A549 (cell line): Measurements from ENCODE around the gene NTM. TPM values are rescaled to one million over a fixed set of nuclear protein-coding genes. Genes with fewer than 3 reads are reported as not detected.

Source experiments
- ATAC-seq, 2 experiments: fragments of 200-7000 bp in 1 of 2; fragments of >200 bp in 1 of 2; cut with Nextera tagmentation in 1 of 2; cut with Tn5 transposase in 1 of 2; 3 replicates each; pipeline versions ENCODE4 v1.8.0 to v1.9.1; 2018 to 2020; ENCODE audit warnings: mild to moderate bottlenecking in 1 of 2, moderate library complexity in 1 of 2
- CTCF ChIA-PET: fragments of 300-600 bp; sonication (Branson Sonifier 250); formaldehyde crosslinking; extraction: SDS; loops from one replicate; lab custom pipeline; 2021; ENCODE audit warnings: antibody characterized with exemption, inconsistent platforms; lab: Yijun Ruan, JAX
- POLR2A ChIA-PET: fragments of 350-600 bp; formaldehyde crosslinking; extraction: SDS; loops from one replicate; lab custom pipeline; 2021; ENCODE audit warnings: antibody characterized with exemption, inconsistent platforms; lab: Yijun Ruan, JAX
- DNase-seq, 2 experiments: peaks; one replicate each; pipeline versions ENCODE4 v3.0.0 to v3.0.0-alpha.2; 2011 to 2016; ENCODE audit warnings: low read depth in 1 of 2, low spot score in 1 of 2
- FAIRE-seq: peaks from 2 replicates; lab custom pipeline; 2011; peaks lifted over from hg19 to GRCh38; lab: Jason Lieb, UNC
- H3K27ac ChIP-seq, 2 experiments: fragments of >200 bp; sonication (Bioruptor Twin); formaldehyde crosslinking; 3 replicates each; pipeline ENCODE4 v1.5.1; 2016 to 2017
- H3K4me1 ChIP-seq: fragments of >200 bp; sonication (Bioruptor Twin); formaldehyde crosslinking; 3 replicates; pipeline ENCODE4 v1.6.1; 2016
- H3K4me2 ChIP-seq: fragments of >200 bp; sonication (Bioruptor Twin); formaldehyde crosslinking; 3 replicates; pipeline ENCODE4 v1.6.1; 2016
- H3K4me3 ChIP-seq: fragments of >200 bp; sonication (Bioruptor Twin); formaldehyde crosslinking; 3 replicates; pipeline ENCODE4 v1.5.1; 2016
- H3K9me3 ChIP-seq: fragments of >200 bp; sonication (Bioruptor Twin); formaldehyde crosslinking; 3 replicates; pipeline ENCODE4 v1.6.1; 2016
- BHLHE40 ChIP-seq: IDR thresholded peaks from 2 replicates; pipeline ENCODE4 v1.6.1; 2012; ENCODE audit warnings: low read depth, low read length, inconsistent platforms
- CBX2 ChIP-seq: fragments of 200-600 bp; sonication (generic); IDR thresholded peaks from 2 replicates; pipeline ENCODE4 v1.6.1; 2016; ENCODE audit warnings: low read depth, mild to moderate bottlenecking, borderline replicate concordance
- CBX8 ChIP-seq: fragments of 200-600 bp; sonication (generic); IDR thresholded peaks from 2 replicates; pipeline ENCODE4 v1.6.1; 2016
- EHMT2 ChIP-seq: fragments of 200-600 bp; sonication (generic); IDR thresholded peaks from 2 replicates; pipeline ENCODE4 v1.6.1; 2016; ENCODE audit warnings: antibody characterized with exemption, low read depth, mild to moderate bottlenecking, moderate library complexity
- FOSL2 ChIP-seq, 2 experiments: fragments of 450-650 bp in 1 of 2; fragments of >200 bp in 1 of 2; sonication (Bioruptor Twin) in 1 of 2; formaldehyde crosslinking; IDR thresholded peaks; 2 replicates each; pipeline versions ENCODE4 v1.5.0 to v1.6.1; 2016 to 2020; ENCODE audit warnings: mild to moderate bottlenecking in 1 of 2, moderate library complexity in 1 of 2
- FOXS1 ChIP-seq: fragments of 250-450 bp; sonication (Bioruptor Pico); IDR thresholded peaks from 2 replicates; pipeline ENCODE4 v1.5.0; 2020; ENCODE audit warnings: mild to moderate bottlenecking, moderate library complexity
- HDAC2 ChIP-seq: fragments of 200-600 bp; sonication (generic); IDR thresholded peaks from 2 replicates; pipeline ENCODE4 v1.6.1; 2016
- HEYL ChIP-seq: fragments of 250-450 bp; sonication (Bioruptor Pico); IDR thresholded peaks from 2 replicates; pipeline ENCODE4 v1.8.0; 2021; ENCODE audit warnings: mild to moderate bottlenecking, moderate library complexity
- HOXA7 ChIP-seq: fragments of 250-450 bp; sonication (Bioruptor Pico); IDR thresholded peaks from 2 replicates; pipeline ENCODE4 v1.5.0; 2020; ENCODE audit warnings: mild to moderate bottlenecking, moderate library complexity
- KDM1A ChIP-seq: fragments of 200-600 bp; sonication (generic); IDR thresholded peaks from 2 replicates; pipeline ENCODE4 v1.6.1; 2016; ENCODE audit warnings: low read depth, mild to moderate bottlenecking
- KDM5A ChIP-seq: fragments of 200-600 bp; sonication (generic); IDR thresholded peaks from 2 replicates; pipeline ENCODE4 v1.6.1; 2016; ENCODE audit warnings: antibody characterized with exemption, mild to moderate bottlenecking
- MYC ChIP-seq: IDR thresholded peaks from 2 replicates; pipeline ENCODE4 v1.6.1; 2012; ENCODE audit warnings: mild to moderate bottlenecking, inconsistent platforms, low read length, improper control_type of control experiment, borderline replicate concordance
- NR3C1 ChIP-seq: fragments of >200 bp; sonication (Bioruptor Twin); formaldehyde crosslinking; IDR thresholded peaks from 3 replicates; pipeline ENCODE4 v1.6.1; 2017
- PHF8 ChIP-seq: fragments of 200-600 bp; sonication (generic); IDR thresholded peaks from 2 replicates; pipeline ENCODE4 v1.6.1; 2016; ENCODE audit warnings: low read depth, mild to moderate bottlenecking, antibody characterized with exemption, moderate library complexity, borderline replicate concordance
- POLR2AphosphoS2 ChIP-seq: conservative IDR thresholded peaks from 2 replicates; pipeline ENCODE4 v1.6.1; 2012; ENCODE audit warnings: low read length, improper control_type of control experiment, inconsistent platforms
- RAD21 ChIP-seq, 2 experiments: fragments of >200 bp in 1 of 2; sonication (Bioruptor Twin) in 1 of 2; formaldehyde crosslinking in 1 of 2; IDR thresholded peaks in 1 of 2; conservative IDR thresholded peaks in 1 of 2; 2 replicates in 1 of 2; 3 replicates in 1 of 2; pipeline ENCODE4 v1.6.1; 2012 to 2018; ENCODE audit warnings: inconsistent platforms in 1 of 2
- RARB ChIP-seq: fragments of 250-450 bp; sonication (Bioruptor Pico); IDR thresholded peaks from 2 replicates; pipeline ENCODE4 v1.8.0; 2021; ENCODE audit warnings: mild to moderate bottlenecking, moderate library complexity
- RCOR1 ChIP-seq: fragments of 150-350 bp; IDR thresholded peaks from 2 replicates; pipeline ENCODE4 v1.6.1; 2014; ENCODE audit warnings: antibody characterized with exemption, low read length, low read depth
- RFX5 ChIP-seq: fragments of 450-650 bp; IDR thresholded peaks from 2 replicates; pipeline ENCODE4 v1.7.1; 2014; ENCODE audit warnings: antibody characterized with exemption, mild to moderate bottlenecking, moderate library complexity
- SMC3 ChIP-seq: fragments of >200 bp; sonication (Bioruptor Twin); formaldehyde crosslinking; IDR thresholded peaks from 3 replicates; pipeline ENCODE4 v1.6.1; 2018; ENCODE audit warnings: inconsistent platforms
- SREBF2 ChIP-seq: fragments of 450-650 bp; IDR thresholded peaks from 2 replicates; pipeline ENCODE4 v1.6.1; 2014; ENCODE audit warnings: mild to moderate bottlenecking, moderate library complexity
- ZC3H11A ChIP-seq: fragments of 450-650 bp; IDR thresholded peaks from 2 replicates; pipeline ENCODE4 v1.6.1; 2014; ENCODE audit warnings: antibody characterized with exemption, mild to moderate bottlenecking
- ZNF302 ChIP-seq: fragments of 250-450 bp; sonication (Bioruptor Pico); IDR thresholded peaks from 2 replicates; pipeline ENCODE4 v1.9.0; 2021; ENCODE audit warnings: inconsistent platforms, mild to moderate bottlenecking, moderate library complexity
- WGBS: methylation state at CpG from one replicate; pipeline ENCODE4 v1.1.6; 2017; ENCODE audit errors: missing lambda C conversion rate; 5-methylcytosine and 5-hydroxymethylcytosine counted together
- polyA plus RNA-seq, 4 experiments: library from polyadenylated mRNA; depleted of rRNA in 3 of 4; stranded (reverse); fragments of >200 nt; fragmentation: RNase III in 1 of 4; extraction: RNeasy Plus Mini Kit Qiagen cat#74134 plus additional on column Dnase treatment in 1 of 4; gene quantifications; 2 replicates in 3 of 4; 3 replicates in 1 of 4; pipeline ENCODE4 v1.2.3, GENCODE V29; 2011 to 2017
- TF ChIP-seq, protein P1 (sequence below): fragments of 250-450 bp; sonication (Bioruptor Pico); IDR thresholded peaks from 2 replicates; pipeline ENCODE4 v1.5.0; 2020; ENCODE audit warnings: low read depth, mild to moderate bottlenecking, moderate library complexity
- TF ChIP-seq, protein P2 (sequence below): IDR thresholded peaks from 2 replicates; pipeline ENCODE4 v1.6.1; 2012; ENCODE audit warnings: low read depth, borderline replicate concordance
- TF ChIP-seq, protein P3 (sequence below): fragments of >200 bp; sonication (Bioruptor Twin); formaldehyde crosslinking; IDR thresholded peaks from 2 replicates; pipeline ENCODE4 v1.6.1; 2016
- TF ChIP-seq, protein P4 (sequence below): fragments of 450-650 bp; IDR thresholded peaks from 2 replicates; pipeline ENCODE4 v1.6.1; 2014; ENCODE audit warnings: antibody characterized with exemption
- TF ChIP-seq, protein P5 (sequence below): fragments of >200 bp; sonication (Bioruptor Twin); formaldehyde crosslinking; IDR thresholded peaks from 3 replicates; pipeline ENCODE4 v1.5.1; 2016

The NTM gene
- polyA plus RNA-seq, 2 of the 4 experiments (the other 2 are of a cell fraction), result not detected

DNA sequence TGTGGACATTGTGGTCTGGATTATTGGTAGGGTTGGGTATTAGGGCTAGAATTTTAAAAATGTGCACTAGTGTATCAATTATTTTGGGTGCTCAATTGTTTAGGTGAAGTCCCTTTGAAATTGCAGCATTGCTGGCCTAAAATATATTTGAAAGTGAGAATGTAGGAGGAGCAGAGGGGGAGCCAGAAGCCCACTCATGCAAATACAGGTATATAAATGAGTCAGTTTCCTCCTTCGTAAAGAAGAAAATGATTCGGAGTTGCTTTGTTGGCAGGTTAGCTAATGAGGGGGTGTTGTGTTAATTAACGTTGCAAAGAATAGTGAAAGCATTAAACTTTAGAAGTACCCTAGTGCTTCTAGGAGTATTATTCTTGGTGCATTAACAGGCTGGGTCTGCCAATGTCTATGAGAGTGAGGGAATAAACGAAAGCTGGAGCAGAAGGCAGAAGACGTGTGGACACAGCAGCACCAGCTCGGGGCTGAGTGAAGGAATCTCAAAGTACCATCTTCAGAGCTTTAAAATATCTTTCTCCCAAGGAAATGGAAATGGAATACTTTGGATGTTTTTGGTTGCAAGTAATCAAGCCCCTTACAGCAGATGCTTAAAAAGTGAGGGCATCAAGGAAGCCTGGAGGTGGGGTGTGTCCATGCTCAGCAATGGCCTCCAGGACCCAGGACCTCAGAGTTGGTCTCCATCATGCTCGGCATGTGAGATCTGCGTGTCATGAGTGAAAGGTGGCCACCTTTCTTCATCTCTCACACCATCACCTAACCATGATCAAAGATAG, 522.9 kb downstream of the NTM start:
- DNase-seq (no peak), FAIRE-seq (no peak), ATAC-seq (no peak)
- TF ChIP-seq ZNF302 (CRISPR knock-in tag), result no peak
- TF ChIP-seq KDM1A, result no peak
- TF ChIP-seq KDM5A, result no peak
- no peak for TF ChIP-seq FOXS1
- no peak for TF ChIP-seq MYC
- no peak for TF ChIP-seq HDAC2
- TF ChIP-seq RCOR1, result no peak
- no peak for TF ChIP-seq ZC3H11A
- TF ChIP-seq, protein P1, sequence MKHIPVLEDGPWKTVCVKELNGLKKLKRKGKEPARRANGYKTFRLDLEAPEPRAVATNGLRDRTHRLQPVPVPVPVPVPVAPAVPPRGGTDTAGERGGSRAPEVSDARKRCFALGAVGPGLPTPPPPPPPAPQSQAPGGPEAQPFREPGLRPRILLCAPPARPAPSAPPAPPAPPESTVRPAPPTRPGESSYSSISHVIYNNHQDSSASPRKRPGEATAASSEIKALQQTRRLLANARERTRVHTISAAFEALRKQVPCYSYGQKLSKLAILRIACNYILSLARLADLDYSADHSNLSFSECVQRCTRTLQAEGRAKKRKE (CRISPR knock-in tag), result no peak
- TF ChIP-seq, protein P2, sequence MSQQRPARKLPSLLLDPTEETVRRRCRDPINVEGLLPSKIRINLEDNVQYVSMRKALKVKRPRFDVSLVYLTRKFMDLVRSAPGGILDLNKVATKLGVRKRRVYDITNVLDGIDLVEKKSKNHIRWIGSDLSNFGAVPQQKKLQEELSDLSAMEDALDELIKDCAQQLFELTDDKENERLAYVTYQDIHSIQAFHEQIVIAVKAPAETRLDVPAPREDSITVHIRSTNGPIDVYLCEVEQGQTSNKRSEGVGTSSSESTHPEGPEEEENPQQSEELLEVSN, result no peak
- no peak for TF ChIP-seq CBX8
- TF ChIP-seq, protein P3, sequence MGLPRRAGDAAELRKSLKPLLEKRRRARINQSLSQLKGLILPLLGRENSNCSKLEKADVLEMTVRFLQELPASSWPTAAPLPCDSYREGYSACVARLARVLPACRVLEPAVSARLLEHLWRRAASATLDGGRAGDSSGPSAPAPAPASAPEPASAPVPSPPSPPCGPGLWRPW, result no peak
- no peak for TF ChIP-seq HEYL (CRISPR knock-in tag)
- TF ChIP-seq SREBF2, result no peak
- no peak for TF ChIP-seq POLR2AphosphoS2
- Histone ChIP-seq H3K9me3 (no peaks in the 10 kb centered on the region), H3K27ac (no peak overlapping the region), H3K4me2 (no peak overlapping the region), H3K4me3 (no peak overlapping the region), H3K4me1 (no peaks in the 10 kb centered on the region)
- POLR2A ChIA-PET, result no interaction called here
- CTCF ChIA-PET, result no interaction called here
- WGBS, result 17% methylated on average over 8 of the region's 8 CpGs

DNA sequence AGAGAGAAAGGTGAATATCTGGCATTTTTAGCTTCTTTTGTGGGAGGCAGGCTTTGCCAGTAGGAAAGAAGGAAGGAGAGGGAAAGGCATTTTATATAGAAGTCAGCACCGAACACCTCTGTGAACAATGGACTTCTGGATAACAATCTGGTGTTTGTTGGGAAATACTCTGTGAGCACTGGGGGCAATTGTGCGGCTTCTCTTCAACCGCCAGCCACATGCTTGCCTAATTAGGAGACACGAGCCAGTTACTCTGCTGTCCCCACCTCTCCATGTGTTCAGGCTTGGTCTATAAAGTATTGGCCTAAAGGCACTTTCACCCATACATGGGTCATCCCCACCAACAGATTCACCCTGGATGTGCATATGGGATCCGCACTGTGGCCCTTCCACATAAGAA, 523.6 kb downstream of the NTM start:
- CTCF ChIA-PET, result interaction anchor here (1.3 kb wide), 1 partner anchor 15 kb away, joined by 3 read pairs; no protein-coding TSS in a partner anchor
- Histone ChIP-seq H3K27ac (no peak overlapping the region), H3K4me1 (no peaks in the 10 kb centered on the region)
- 10% methylated on average over 4 of the region's 5 CpGs for WGBS
- ATAC-seq (no peak), DNase-seq (no peak)
- TF ChIP-seq CBX2 (no peak), RARB (CRISPR knock-in tag) (no peak), MYC (no peak)
- TF ChIP-seq, protein P4, sequence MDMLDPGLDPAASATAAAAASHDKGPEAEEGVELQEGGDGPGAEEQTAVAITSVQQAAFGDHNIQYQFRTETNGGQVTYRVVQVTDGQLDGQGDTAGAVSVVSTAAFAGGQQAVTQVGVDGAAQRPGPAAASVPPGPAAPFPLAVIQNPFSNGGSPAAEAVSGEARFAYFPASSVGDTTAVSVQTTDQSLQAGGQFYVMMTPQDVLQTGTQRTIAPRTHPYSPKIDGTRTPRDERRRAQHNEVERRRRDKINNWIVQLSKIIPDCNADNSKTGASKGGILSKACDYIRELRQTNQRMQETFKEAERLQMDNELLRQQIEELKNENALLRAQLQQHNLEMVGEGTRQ, result no peak
- TF ChIP-seq, all 56 proteins: peak for 0
- Histone ChIP-seq H3K9me3 (no peaks in the 10 kb centered on the region), H3K4me3 (no peak overlapping the region), H3K4me2 (no peak overlapping the region)
- no peak for FAIRE-seq
- POLR2A ChIA-PET, result no interaction called here

DNA sequence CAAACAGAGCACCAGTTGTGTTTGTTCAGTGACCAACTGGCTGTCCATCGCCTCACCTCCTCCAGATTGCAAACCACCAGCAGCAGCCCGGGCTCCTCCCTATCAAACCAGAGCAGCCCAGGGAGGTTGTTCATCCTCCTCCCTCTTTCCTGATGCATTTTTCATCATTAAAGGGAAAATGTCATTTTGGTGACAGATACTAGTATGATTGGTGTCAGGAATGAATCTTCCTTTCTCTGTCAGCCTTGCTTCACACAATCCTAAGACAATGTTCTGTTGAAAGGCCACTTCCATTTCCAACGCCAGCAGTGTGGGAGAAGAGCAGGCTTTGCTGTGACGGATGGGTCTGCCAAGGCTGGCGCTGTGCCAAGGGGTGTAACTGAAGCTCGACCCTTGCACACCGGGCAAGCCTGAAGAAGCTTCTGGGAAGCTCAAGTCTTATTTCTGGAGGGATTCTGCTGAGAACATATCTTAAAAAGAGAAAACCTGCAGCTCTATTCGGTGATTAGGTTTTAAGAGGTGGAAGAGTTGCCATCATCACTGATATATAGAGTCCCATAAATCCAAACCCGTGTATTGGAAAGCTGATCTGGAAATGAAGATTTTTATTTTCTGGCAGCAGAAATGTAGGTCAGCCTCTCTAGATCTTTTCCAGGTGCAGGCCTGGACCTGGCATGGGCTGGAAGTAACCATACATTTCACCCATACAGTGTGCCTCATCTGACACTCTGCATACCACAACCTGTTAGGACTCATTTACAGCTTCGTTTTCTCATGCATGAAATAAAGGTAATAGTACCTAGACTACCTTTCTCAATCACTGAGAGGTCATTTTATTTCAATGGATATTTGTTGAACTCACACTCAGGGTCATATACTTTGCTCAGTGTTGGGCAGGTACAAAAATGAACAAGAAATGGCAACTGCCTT, 524.5 kb downstream of the NTM start:
- no peak overlapping the region for H3K4me2 ChIP-seq
- no peak for ATAC-seq
- H3K9me3 ChIP-seq, result no peaks in the 10 kb centered on the region
- H3K4me3 ChIP-seq, result no peak overlapping the region
- ChIA-PET CTCF (interaction anchor here (1.3 kb wide), 1 partner anchor 14 kb away, joined by 3 read pairs; no protein-coding TSS in a partner anchor), POLR2A (no interaction called here)
- no peak for FAIRE-seq
- no peaks in the 10 kb centered on the region for H3K4me1 ChIP-seq
- WGBS, result 3% methylated on average over 6 of the region's 10 CpGs
- no peak overlapping the region for H3K27ac ChIP-seq
- no peak for DNase-seq
- TF ChIP-seq NR3C1, result no peak
- no peak for TF ChIP-seq HEYL (CRISPR knock-in tag)
- TF ChIP-seq RAD21 (conservative IDR thresholded peaks at IDR 0.05 in 1 of 2, IDR thresholded peaks at IDR 0.05 in 1 of 2), result no peak
- TF ChIP-seq FOSL2 (IDR thresholded peaks at IDR 0.05), result no peak
- TF ChIP-seq FOSL2 (CRISPR knock-in tag; IDR thresholded peaks at IDR 0.05), result no peak
- no peak for TF ChIP-seq RFX5
- no peak for TF ChIP-seq CBX8
- no peak for TF ChIP-seq MYC
- TF ChIP-seq FOXS1, result no peak
- TF ChIP-seq EHMT2, result no peak
- no peak for TF ChIP-seq BHLHE40
- no peak for TF ChIP-seq ZNF302 (CRISPR knock-in tag)
- no peak for TF ChIP-seq RARB (CRISPR knock-in tag)
- no peak for TF ChIP-seq HOXA7 (CRISPR knock-in tag)
- no peak for TF ChIP-seq PHF8
- no peak for TF ChIP-seq SMC3
- TF ChIP-seq, protein P5, sequence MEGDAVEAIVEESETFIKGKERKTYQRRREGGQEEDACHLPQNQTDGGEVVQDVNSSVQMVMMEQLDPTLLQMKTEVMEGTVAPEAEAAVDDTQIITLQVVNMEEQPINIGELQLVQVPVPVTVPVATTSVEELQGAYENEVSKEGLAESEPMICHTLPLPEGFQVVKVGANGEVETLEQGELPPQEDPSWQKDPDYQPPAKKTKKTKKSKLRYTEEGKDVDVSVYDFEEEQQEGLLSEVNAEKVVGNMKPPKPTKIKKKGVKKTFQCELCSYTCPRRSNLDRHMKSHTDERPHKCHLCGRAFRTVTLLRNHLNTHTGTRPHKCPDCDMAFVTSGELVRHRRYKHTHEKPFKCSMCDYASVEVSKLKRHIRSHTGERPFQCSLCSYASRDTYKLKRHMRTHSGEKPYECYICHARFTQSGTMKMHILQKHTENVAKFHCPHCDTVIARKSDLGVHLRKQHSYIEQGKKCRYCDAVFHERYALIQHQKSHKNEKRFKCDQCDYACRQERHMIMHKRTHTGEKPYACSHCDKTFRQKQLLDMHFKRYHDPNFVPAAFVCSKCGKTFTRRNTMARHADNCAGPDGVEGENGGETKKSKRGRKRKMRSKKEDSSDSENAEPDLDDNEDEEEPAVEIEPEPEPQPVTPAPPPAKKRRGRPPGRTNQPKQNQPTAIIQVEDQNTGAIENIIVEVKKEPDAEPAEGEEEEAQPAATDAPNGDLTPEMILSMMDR, result no peak
